Dedifferentiated amniotic fluid mesenchymal stem cell (primary cell): ENCODE data around the gene CLEC4M.
"Not testable (repeated sequence)": the region's sequence is repeated elsewhere in the genome, so short reads cannot be mapped to it uniquely, and the experiment has no call there.

Experiments used
- DNase-seq: peaks from one replicate; pipeline ENCODE4 v3.0.0-alpha.2; 2016; ENCODE audit errors: extremely low spot score

CLEC4M gene

GRCh38 chr19:7742575-7742974 lies 20.5 kb upstream of the CLEC4M start:
- no peak for DNase-seq

DNA sequence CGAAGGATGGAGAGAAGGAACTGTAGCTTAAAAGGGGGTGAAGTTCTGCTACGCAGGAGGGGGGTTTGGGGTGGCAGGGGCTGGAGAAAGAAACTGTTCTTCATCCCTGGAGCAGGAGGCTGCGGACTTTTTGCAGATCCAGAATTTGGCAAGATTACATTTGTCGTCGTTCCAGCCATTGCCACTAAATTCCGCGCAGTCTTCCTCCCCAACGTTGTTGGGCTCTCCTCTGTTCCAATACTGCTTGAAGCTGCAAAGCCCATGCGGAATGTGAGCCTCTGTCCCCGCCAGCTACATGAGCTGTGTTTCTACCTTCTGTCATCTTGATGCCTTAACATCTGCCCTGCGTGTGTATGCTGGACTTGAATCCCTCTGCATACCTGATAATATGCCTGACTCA lies 20.1 kb upstream of the CLEC4M start:
- DNase-seq: no peak

DNA sequence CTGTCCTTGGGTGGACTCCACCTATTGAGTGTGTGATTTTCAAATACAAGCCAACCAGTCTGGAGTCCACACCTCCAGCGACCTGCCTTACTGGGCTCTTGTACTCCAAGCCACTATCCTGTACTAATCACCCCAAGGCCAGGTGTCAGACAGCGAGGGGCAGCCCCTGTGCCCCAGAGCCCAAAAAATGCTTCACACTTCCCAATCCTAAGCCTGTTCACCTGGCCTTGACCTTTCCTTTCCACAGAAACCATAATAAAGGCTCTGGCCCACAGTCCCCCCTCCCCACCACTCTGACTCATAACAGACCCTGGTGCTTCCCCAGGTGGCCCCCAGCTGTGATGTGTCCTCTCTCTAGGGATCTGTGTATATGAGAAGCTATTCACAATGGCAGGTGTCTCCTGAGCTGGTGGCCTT lies 19.6 kb upstream of the CLEC4M start:
- no peak for DNase-seq

GRCh38 chr19:7744199-7744786 lies 18.8 kb upstream of the CLEC4M start:
- DNase-seq: no peak

DNA sequence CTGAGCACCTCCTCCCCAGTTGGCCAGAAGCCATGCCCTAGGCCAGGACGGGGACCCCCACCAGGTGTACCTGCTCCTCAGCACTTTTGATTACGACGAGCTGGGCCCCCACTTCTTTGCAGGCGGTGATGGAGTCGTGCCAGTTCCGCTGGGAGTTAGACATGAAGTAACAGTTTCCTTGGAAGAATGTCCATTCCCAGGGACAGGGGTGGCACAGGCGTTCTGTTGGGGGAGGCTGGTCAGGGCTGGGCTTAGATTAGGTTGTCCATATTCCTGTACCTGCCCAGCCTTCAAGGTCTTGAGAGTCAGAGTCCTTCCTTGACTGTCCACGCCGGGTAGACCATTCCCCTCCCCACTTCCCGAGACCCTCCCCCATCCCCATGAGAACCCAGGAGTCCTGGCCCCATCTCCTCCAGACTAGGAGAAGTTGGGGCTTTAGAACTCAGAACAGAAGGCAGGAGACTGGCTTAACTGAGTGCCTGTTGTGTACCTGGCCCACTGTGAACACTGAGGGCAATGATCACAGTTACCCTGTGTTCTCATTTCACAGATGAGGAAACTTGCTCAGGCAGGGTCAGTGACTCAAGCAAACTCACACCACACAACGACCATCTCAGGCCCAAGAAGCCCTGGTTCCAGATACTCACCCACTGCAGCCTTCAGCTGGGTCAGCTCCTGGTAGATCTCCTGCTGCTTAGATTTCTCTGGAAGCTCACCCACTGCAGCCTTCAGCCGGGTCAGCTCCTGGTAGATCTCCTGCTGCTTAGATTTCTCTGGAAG lies 18.0 kb upstream of the CLEC4M start:
- DNase-seq: no peak

- not testable (repeated sequence) for DNase-seq
Measured at GRCh38 chr19:7746306-7746705, 16.7 kb upstream of the CLEC4M start.

- no peak for DNase-seq
Measured at GRCh38 chr19:7746903-7747884, 15.8 kb upstream of the CLEC4M start, which contains the start of gene CD209. CD209 (minus strand) TSS chr19:7747534; CDS start chr19:7747511, 23 bp downstream.

GRCh38 chr19:7748171-7748570 lies 14.9 kb upstream of the CLEC4M start:
- DNase-seq: no peak

- DNase-seq: no peak
Measured at GRCh38 chr19:7748756-7749155, 14.3 kb upstream of the CLEC4M start.

DNA sequence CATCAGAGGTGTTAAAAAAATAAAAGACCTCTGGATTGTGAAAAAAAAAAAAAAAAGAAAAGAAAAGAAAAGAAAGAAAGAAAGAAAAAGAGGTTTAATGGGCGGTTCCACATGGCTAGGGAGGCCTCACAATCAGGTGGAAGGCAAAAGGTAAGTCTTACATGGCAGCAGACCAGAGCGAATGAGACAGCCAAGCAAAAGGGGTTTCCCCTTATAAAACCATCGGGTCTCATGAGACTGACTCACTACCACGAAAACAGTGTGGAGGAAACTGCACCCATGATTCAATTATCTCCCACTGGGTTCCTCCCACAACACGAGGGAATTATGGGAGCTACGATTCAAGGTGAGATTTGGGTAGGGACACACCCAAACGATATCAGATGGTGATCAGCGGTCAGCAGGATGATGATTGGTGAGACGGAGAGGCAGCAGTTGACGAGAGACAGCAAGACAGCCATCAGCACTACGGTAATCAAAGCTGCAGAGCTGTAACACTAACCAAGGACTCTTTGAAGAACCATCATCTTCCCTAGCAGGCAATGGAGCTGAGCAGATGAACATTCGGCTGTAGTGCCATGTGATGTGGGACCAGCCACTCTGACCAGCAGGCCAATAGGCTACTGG lies 11.8 kb upstream of the CLEC4M start:
- no peak for DNase-seq

- no peak for DNase-seq
Measured at GRCh38 chr19:7756258-7756657, 6.8 kb upstream of the CLEC4M start.

- no peak for DNase-seq
Measured at GRCh38 chr19:7757358-7757757, 5.7 kb upstream of the CLEC4M start.

DNA sequence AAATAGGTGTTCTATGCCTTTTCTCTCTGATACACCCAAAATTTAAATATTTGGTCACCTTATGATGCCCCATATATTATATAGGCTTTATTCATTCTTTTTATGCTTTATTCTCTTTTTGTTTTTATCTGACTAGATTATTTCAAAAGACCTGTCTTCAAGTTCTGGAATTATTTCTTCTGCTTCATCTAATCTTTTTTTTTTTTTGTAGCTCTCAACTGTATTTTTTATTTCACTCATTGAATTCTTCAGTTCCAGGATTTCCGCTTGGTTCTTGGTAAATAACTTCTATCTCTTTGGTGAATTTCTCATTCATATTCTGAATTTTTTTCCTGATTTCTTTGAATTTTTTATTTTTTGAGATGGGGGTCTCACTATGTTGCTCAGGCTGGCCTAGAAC lies 3.9 kb upstream of the CLEC4M start:
- DNase-seq: no peak

- DNase-seq: no peak
Measured at GRCh38 chr19:7763696-7764095, 653 bp downstream of the CLEC4M start.

GRCh38 chr19:7764157-7764556 lies 1.1 kb downstream of the CLEC4M start:
- DNase-seq: not testable (repeated sequence)

- not testable (repeated sequence) for DNase-seq
Measured at GRCh38 chr19:7765043-7765442, 2.0 kb downstream of the CLEC4M start.

- DNase-seq: no peak
Measured at GRCh38 chr19:7766535-7766934, 3.5 kb downstream of the CLEC4M start.

- DNase-seq: no peak
Measured at GRCh38 chr19:7767487-7767886, 4.4 kb downstream of the CLEC4M start.

DNA sequence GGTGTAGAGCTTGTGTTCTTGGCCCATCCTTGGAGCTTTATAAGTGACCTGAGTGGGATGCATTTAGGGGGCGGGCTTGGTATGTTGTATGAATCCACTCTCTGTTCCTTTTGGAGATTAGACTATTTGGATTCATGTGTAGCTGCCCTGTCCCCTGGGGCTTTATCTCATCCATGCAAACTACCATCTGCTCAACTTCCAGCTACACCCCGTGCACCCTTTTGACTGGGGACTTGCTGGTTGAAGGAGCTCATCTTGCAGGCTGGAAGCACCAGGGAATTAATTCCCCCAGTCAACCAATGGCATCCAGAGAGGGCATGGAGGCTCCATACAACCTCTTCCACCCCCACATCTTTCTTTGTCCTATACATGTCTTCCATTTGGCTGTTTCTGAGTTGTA lies 6.1 kb downstream of the CLEC4M start:
- no peak for DNase-seq

DNA sequence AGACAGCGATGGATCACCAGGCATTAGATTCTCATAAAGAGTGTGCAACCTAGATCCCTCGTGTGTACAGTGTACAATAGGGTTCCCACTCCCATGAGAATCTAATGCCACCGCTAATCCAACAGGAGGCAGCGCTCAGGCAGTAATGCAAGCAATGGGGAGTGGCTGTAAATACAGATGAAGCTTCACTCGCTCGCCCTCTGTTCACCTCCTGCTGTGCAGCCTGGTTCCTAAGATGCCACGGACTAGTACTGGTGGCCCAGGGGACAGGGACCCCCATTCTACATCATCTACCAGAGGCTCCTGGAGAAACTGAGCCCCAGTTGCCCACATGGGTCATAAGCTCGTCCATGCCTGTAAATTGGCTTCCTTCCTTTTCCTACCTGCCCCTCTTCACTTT lies 8.0 kb downstream of the CLEC4M start:
- DNase-seq: no peak

GRCh38 chr19:7772752-7773291 lies 9.8 kb downstream of the CLEC4M start:
- DNase-seq: no peak

DNA sequence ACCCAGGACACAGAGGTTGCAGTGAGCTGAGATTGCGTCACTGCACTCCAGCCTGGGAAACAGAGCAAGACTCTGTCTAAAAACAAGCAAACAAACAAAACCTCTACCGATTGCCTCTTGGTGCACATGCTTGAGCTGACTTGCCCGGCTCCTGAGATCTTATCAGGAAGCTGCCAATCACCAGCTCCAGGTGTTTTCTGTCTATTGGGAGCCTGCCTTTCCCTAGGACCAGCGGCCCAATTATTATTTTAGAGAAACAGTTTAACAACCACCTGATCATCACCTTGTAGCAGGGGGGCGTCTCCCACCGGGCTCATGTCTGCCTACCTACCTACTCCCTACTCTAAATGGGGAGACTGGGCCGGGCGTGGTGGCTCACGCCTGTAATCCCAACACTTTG lies 10.8 kb downstream of the CLEC4M start:
- no peak for DNase-seq
